Smooth muscle cell (in vitro differentiated cells): ENCODE measurements around the gene NNAT. TPM values are rescaled to one million over a fixed set of nuclear protein-coding genes. Genes with fewer than 3 reads are reported as not detected.

ENCODE experiments used
- DNase-seq: peaks from one replicate; lab custom pipeline; 2025; ENCODE audit not compliant: unreplicated experiment; lab: John Stamatoyannopoulos, UW
- H2AFZ ChIP-seq: fragments of 200-600 bp; sonication (generic); 2 replicates; pipeline ENCODE4 v1.6.0; 2016; ENCODE audit warnings: antibody characterized with exemption, low read depth, mild to moderate bottlenecking
- H3F3A ChIP-seq: fragments of 200-600 bp; sonication (generic); 2 replicates; pipeline ENCODE4 v1.6.0; 2017; ENCODE audit warnings: antibody characterized with exemption, low read depth
- H3K27ac ChIP-seq: fragments of 200-600 bp; sonication (generic); 2 replicates; pipeline ENCODE4 v1.5.1; 2016; ENCODE audit warnings: low read depth, mild to moderate bottlenecking
- H3K27me3 ChIP-seq: fragments of 200-600 bp; sonication (generic); 2 replicates; pipeline ENCODE4 v1.6.1; 2016; ENCODE audit warnings: low read depth, mild to moderate bottlenecking
- H3K36me3 ChIP-seq: fragments of 200-600 bp; sonication (generic); 2 replicates; pipeline ENCODE4 v1.5.1; 2016; ENCODE audit warnings: low read depth
- H3K4me1 ChIP-seq: fragments of 200-600 bp; sonication (generic); 2 replicates; pipeline ENCODE4 v1.5.1; 2016; ENCODE audit warnings: low read depth
- H3K4me2 ChIP-seq: fragments of 200-600 bp; sonication (generic); 2 replicates; pipeline ENCODE4 v1.6.0; 2016; ENCODE audit warnings: mild to moderate bottlenecking
- H3K4me3 ChIP-seq: fragments of 200-600 bp; sonication (generic); 2 replicates; pipeline ENCODE4 v1.5.1; 2016; ENCODE audit warnings: mild to moderate bottlenecking
- H3K79me2 ChIP-seq: fragments of 200-600 bp; sonication (generic); 2 replicates; pipeline ENCODE4 v1.6.0; 2016; ENCODE audit warnings: low read depth, mild to moderate bottlenecking
- H3K9ac ChIP-seq: fragments of 200-600 bp; sonication (generic); 2 replicates; pipeline ENCODE4 v1.6.0; 2016; ENCODE audit warnings: low read depth
- H3K9me3 ChIP-seq: fragments of 200-600 bp; sonication (generic); replicated peaks from 2 replicates; pipeline ENCODE4 v1.5.1; 2016; ENCODE audit warnings: low read depth
- H4K20me1 ChIP-seq: fragments of 200-600 bp; sonication (generic); 2 replicates; pipeline ENCODE4 v1.6.0; 2016; ENCODE audit warnings: low read depth
- CTCF ChIP-seq: fragments of 200-600 bp; sonication (generic); IDR thresholded peaks from 2 replicates; pipeline ENCODE4 v1.5.1; 2017; ENCODE audit warnings: borderline replicate concordance, mild to moderate bottlenecking, antibody characterized with exemption; ENCODE audit not compliant: insufficient read depth, poor library complexity, severe bottlenecking
- WGBS: methylation state at CpG from one replicate; pipeline ENCODE4 v1.1.7; 2016; ENCODE audit warnings: low lambda C conversion rate; 5-methylcytosine and 5-hydroxymethylcytosine counted together
- polyA plus RNA-seq: library from polyadenylated mRNA; unstranded; fragments of >200 nt; fragmentation: Nextera tagmentation; extraction: Ambion mirVana; gene quantifications from 2 replicates; pipeline ENCODE4 v1.2.1, GENCODE V29; 2016
- total RNA-seq: library from RNA; depleted of rRNA; stranded (reverse); fragments of >200 nt; gene quantifications from 2 replicates; pipeline ENCODE4 v1.2.3, GENCODE V29; 2014

Gene NNAT
- total and polyA plus RNA-seq, 2 experiments from 2014 or later = 0.35 TPM; not detected in 1

GRCh38 chr20:37527638-37528445 is 6.8 kb downstream of the NNAT start, which contains the start of gene BLCAP:
BLCAP (minus strand) TSS chr20:37527876; CDS start chr20:37519174, 8,702 bp downstream.
- peaks cover 46% of the 10 kb centered on the region for H3K79me2 ChIP-seq

GRCh38 chr20:37528446-37529213 is 7.6 kb downstream of the NNAT start:
- DNase-seq = no peak
- WGBS = 50% methylated on average over 10 of the region's 10 CpGs
- Histone ChIP-seq H4K20me1 (peaks cover 27% of the 10 kb centered on the region), H2AFZ (peak overlapping the region; percentile 95), H3K36me3 (no peaks in the 10 kb centered on the region), H3K9me3 (no peaks in the 10 kb centered on the region), H3K4me1 (peaks cover 5% of the 10 kb centered on the region), H3K4me3 (peak overlapping the region; percentile 99), H3K4me2 (peak overlapping the region; percentile 84), H3F3A (peaks cover 6% of the 10 kb centered on the region), H3K79me2 (peaks cover 39% of the 10 kb centered on the region), H3K9ac (peak overlapping the region; percentile 100), H3K27me3 (no peaks in the 10 kb centered on the region), H3K27ac (peak overlapping the region; percentile 99)
- TF ChIP-seq CTCF = no peak

More at GRCh38 chr20:37527638-37528445, 6.8 kb downstream of the NNAT start, which contains the start of gene BLCAP:
- peak within 1 kb of the TSS; percentile 100 for H3K9ac ChIP-seq
- no peaks in the 10 kb centered on the region for H3K27me3 ChIP-seq
- WGBS = under 1% methylated on average over 62 of the region's 62 CpGs
- H4K20me1 ChIP-seq = peaks cover 34% of the 10 kb centered on the region
- TF ChIP-seq CTCF = no peak
- H3K9me3 ChIP-seq = no peaks in the 10 kb centered on the region
- H3K27ac ChIP-seq = peak within 1 kb of the TSS; percentile 99
- H3F3A ChIP-seq = peaks cover 6% of the 10 kb centered on the region
- H3K4me3 ChIP-seq = peak within 1 kb of the TSS; percentile 99
- peak; percentile 93 for DNase-seq
- peaks cover 5% of the 10 kb centered on the region for H3K4me1 ChIP-seq
- peak within 1 kb of the TSS; percentile 84 for H3K4me2 ChIP-seq
- H2AFZ ChIP-seq = peak within 1 kb of the TSS; percentile 95
- no peaks in the 10 kb centered on the region for H3K36me3 ChIP-seq

GRCh38 chr20:37529214-37529967 is 8.3 kb downstream of the NNAT start:
- no peak for TF ChIP-seq CTCF
- 85% methylated on average over 8 of the region's 8 CpGs for WGBS
- H3K27ac ChIP-seq = no peak overlapping the region
- H3K79me2 ChIP-seq = peaks cover 31% of the 10 kb centered on the region
- no peak for DNase-seq
- peaks cover 19% of the 10 kb centered on the region for H4K20me1 ChIP-seq
- no peaks in the 10 kb centered on the region for H3K9me3 ChIP-seq
- H3K4me2 ChIP-seq = no peak overlapping the region
- no peak overlapping the region for H3K4me3 ChIP-seq
- H3F3A ChIP-seq = peaks cover 6% of the 10 kb centered on the region
- H3K36me3 ChIP-seq = no peaks in the 10 kb centered on the region
- peaks cover 5% of the 10 kb centered on the region for H3K4me1 ChIP-seq
- H3K9ac ChIP-seq = no peak overlapping the region
- H2AFZ ChIP-seq = no peak overlapping the region
- H3K27me3 ChIP-seq = no peaks in the 10 kb centered on the region
